Small intestine (tissue), 7 donors: Measurements from ENCODE around the gene UTP14C. TPM values are rescaled to one million over a fixed set of nuclear protein-coding genes. Genes with fewer than 3 reads are reported as not detected.
A peak's percentile ranks its signal among the peaks of the same experiment; 100 is the strongest.

ENCODE experiments used
- DNase-seq, 2 donors: peaks; one replicate each; pipeline versions ENCODE4 v3.0.0 to v3.0.0-alpha.2; 2013
- FAIRE-seq: peaks from 2 replicates; lab custom pipeline; 2012; peaks lifted over from hg19 to GRCh38; lab: Jason Lieb, UNC
- H3K27ac ChIP-seq, 3 donors: one replicate each; pipeline ENCODE4 v1.5.1; 2013; ENCODE audit warnings: low read length in 2 of 3, mild to moderate bottlenecking in 2 of 3, control low read depth in 1 of 3, inconsistent platforms in 1 of 3, low read depth in 1 of 3, moderate library complexity in 1 of 3
- H3K27me3 ChIP-seq, 3 donors: one replicate each; pipeline ENCODE4 v1.6.1; 2013; ENCODE audit warnings: low read length in 3 of 3, inconsistent platforms in 1 of 3; ENCODE audit not compliant: control insufficient read depth in 3 of 3, insufficient read depth in 3 of 3
- H3K36me3 ChIP-seq, 3 donors: one replicate each; pipeline ENCODE4 v1.6.1; 2013; ENCODE audit warnings: low read length in 3 of 3, inconsistent platforms in 1 of 3, low read depth in 1 of 3, mild to moderate bottlenecking in 1 of 3, moderate library complexity in 1 of 3; ENCODE audit not compliant: control insufficient read depth in 3 of 3, insufficient read depth in 2 of 3
- H3K4me1 ChIP-seq, 3 donors: one replicate each; pipeline ENCODE4 v1.6.1; 2013; ENCODE audit warnings: low read length in 2 of 3, inconsistent platforms in 1 of 3, low read depth in 1 of 3, mild to moderate bottlenecking in 1 of 3, moderate library complexity in 1 of 3; ENCODE audit not compliant: control insufficient read depth in 3 of 3, insufficient read depth in 2 of 3
- H3K4me3 ChIP-seq, 3 donors: one replicate each; pipeline ENCODE4 v1.5.1; 2013; ENCODE audit warnings: low read length in 3 of 3, control low read depth in 1 of 3, inconsistent platforms in 1 of 3, low read depth in 1 of 3, mild to moderate bottlenecking in 1 of 3, moderate library complexity in 1 of 3
- H3K9me3 ChIP-seq, 2 donors: one replicate each; pipeline ENCODE4 v1.6.1; 2013; ENCODE audit warnings: low read depth in 1 of 2, low read length in 1 of 2; ENCODE audit not compliant: control insufficient read depth in 2 of 2, insufficient read depth in 1 of 2
- WGBS, 3 donors: extraction: QIAGEN DNeasy Blood & Tissue Kit; methylation state at CpG; one replicate each; pipeline ENCODE4 v1.1.7; 2013; 5-methylcytosine and 5-hydroxymethylcytosine counted together
- polyA plus RNA-seq, 4 donors: library from polyadenylated mRNA; stranded (reverse) in 3 of 4; unstranded in 1 of 4; fragments of 200-250 nt in 3 of 4; fragments of 120-200 nt in 1 of 4; gene quantifications; one replicate each; pipeline versions ENCODE4 v1.2.1 to v1.2.3, GENCODE V29; 2013
- donor health status: healthy with polysubstance abuse.
- donor health status: control.
- donor health status: control.
- donor health status: Bipolar disorder and iron deficiency.
- donor health status: healthy.

Gene UTP14C
- polyA plus RNA-seq, 4 donors, result 2.2 to 22.2 (median 5.6) TPM

DNA sequence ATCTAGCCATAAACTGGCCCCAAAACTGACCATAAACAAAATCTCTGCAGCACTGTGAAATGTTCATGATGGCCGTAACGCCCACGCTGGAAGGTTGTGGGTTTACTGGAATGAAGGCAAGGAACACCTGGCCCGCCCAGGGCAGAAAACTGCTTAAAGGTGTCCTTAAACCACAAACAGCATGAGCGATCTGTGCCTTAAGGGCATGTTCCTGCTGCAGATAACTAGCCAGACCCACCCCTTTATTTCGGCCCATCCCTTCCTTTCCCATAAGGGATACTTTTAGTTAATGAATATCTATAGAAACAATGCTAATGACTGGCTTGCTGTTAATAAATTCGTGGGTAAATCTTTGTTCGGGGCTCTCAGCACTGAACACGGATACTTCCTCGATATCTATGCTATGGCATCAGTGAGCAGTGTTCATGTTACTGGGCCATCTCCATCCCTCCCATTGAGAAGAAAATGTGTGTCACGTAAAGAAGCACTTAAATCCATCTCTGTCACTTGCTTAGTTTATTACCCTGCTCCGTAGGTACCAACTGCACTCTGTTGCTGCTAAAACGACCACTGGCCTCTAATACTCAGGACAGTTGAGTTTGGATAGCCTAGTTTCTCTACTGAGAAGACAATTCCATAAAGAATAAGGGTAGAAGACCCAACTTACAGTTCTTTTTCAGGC is 18.5 kb upstream of the UTP14C start:
- WGBS, 3 donors, result 47 to 72% (median 57%) methylated on average over 13 of the region's 13 CpGs
- Histone ChIP-seq H3K27me3 (no peaks in the 10 kb centered on the region), H3K4me3 (peak overlapping the region in 2 of 3 donors; percentile 31 to 32), H3K9me3 (no peaks in the 10 kb centered on the region), H3K4me1 (peaks cover 0 to 54% (median 3%) of the 10 kb centered on the region in 3 donors), H3K36me3 (peaks cover 0 to 6% (median 0%) of the 10 kb centered on the region in 3 donors), H3K27ac (peak overlapping the region; percentile 52 to 81 (median 65))
- DNase-seq (peak in 1 of 2 donors; percentile 56), FAIRE-seq (no peak)

- Histone ChIP-seq H3K36me3 (peaks cover 0 to 6% (median 0%) of the 10 kb centered on the region in 3 donors), H3K27ac (peak overlapping the region; percentile 46 to 81 (median 50)), H3K4me3 (peak overlapping the region in 2 of 3 donors; percentile 31 to 32), H3K4me1 (peaks cover 0 to 50% (median 3%) of the 10 kb centered on the region in 3 donors), H3K27me3 (no peaks in the 10 kb centered on the region), H3K9me3 (no peaks in the 10 kb centered on the region)
- peak; percentile 77 to 82 for DNase-seq
- no peak for FAIRE-seq
- WGBS, 3 donors, result 46 to 69% (median 65%) methylated on average over 8 of the region's 8 CpGs
Observed at GRCh38 chr13:52006523-52007245, 17.8 kb upstream of the UTP14C start.

DNA sequence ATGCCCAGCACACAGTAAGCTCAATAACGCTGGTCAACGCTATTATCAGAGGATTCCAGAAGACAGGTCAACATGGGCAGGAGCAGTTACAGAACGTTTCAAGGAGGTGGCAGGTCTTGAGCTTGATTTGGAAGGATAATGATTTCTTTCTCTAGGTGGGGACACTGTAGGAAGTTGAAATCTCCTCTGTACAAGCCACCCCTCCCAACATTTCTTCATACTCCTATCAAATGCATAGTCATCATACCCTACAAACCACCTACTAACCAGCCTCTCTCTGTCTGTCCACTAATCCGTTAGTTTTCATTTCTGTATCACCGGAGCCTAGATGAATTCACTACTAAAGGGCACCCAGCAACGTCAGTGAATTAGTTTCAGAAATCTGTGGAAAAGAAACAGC is 14.5 kb upstream of the UTP14C start:
- FAIRE-seq (no peak), DNase-seq (no peak)
- H3K27ac ChIP-seq, result no peak overlapping the region
- H3K27me3 ChIP-seq, result no peaks in the 10 kb centered on the region
- peak overlapping the region in 2 of 3 donors; percentile 13 to 82 for H3K4me3 ChIP-seq
- H3K36me3 ChIP-seq, result peaks cover 0 to 4% (median 0%) of the 10 kb centered on the region in 3 donors
- 33 to 57% (median 45%) methylated on average over 6 of the region's 6 CpGs for WGBS, 3 donors
- peaks cover 0 to 25% (median 0%) of the 10 kb centered on the region in 3 donors for H3K4me1 ChIP-seq
- H3K9me3 ChIP-seq, result no peaks in the 10 kb centered on the region

DNA sequence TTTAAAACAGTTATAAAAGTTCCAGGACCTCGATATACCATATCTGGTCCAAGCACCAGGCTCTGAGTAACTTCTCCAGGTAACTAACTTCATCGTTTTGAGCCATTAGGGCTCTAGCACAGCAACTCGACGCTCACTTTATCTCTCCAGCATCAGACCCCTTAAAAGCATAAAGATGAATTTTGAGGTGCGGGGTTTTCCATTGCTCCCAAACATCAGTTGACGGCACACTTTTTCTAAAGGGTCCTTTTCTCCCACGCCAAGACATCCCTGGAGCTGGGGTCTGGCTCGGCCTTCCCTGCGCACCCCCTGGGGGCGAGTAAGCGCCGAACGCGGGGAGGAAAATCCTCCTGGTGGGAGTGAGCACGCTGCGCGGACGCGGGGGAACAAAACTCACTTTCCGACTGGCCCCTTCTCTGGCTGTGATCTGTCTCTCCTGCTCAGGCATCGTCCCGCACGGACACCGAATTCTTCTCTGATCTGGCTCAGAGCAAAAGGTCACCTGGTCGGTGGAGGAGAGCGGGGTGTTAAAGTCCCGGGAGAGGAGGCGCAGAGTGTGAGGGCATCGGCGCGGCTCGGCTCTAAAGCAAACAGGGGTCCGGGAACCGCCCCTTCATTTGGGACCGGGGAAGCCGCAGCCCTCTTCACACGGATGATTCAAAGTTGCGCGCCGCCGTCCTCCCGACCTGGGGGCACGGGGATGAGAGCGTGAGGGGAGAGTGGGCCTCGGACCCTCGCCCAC is 13.4 kb upstream of the UTP14C start, which contains the start of gene ATP7B:
Gene ATP7B, minus strand, starts transcription at position 561 of the 742 bp plus-strand sequence. Its CDS starts 113 bp downstream, at position 448.
- H3K4me3 ChIP-seq, result peak within 1 kb of the TSS; percentile 82 to 99 (median 88)
- FAIRE-seq, result no peak
- H3K36me3 ChIP-seq, result peaks cover 0 to 8% (median under 1%) of the 10 kb centered on the region in 3 donors
- WGBS, 3 donors, result 2 to 3% (median 2%) methylated on average over 42 to 46 of the region's 46 CpGs
- H3K4me1 ChIP-seq, result peaks cover 0 to 18% (median 0%) of the 10 kb centered on the region in 3 donors
- no peaks in the 10 kb centered on the region for H3K9me3 ChIP-seq
- no peaks in the 10 kb centered on the region for H3K27me3 ChIP-seq
- peak within 1 kb of the TSS; percentile 80 to 90 (median 86) for H3K27ac ChIP-seq
- DNase-seq, result peak; percentile 59 to 63

DNA sequence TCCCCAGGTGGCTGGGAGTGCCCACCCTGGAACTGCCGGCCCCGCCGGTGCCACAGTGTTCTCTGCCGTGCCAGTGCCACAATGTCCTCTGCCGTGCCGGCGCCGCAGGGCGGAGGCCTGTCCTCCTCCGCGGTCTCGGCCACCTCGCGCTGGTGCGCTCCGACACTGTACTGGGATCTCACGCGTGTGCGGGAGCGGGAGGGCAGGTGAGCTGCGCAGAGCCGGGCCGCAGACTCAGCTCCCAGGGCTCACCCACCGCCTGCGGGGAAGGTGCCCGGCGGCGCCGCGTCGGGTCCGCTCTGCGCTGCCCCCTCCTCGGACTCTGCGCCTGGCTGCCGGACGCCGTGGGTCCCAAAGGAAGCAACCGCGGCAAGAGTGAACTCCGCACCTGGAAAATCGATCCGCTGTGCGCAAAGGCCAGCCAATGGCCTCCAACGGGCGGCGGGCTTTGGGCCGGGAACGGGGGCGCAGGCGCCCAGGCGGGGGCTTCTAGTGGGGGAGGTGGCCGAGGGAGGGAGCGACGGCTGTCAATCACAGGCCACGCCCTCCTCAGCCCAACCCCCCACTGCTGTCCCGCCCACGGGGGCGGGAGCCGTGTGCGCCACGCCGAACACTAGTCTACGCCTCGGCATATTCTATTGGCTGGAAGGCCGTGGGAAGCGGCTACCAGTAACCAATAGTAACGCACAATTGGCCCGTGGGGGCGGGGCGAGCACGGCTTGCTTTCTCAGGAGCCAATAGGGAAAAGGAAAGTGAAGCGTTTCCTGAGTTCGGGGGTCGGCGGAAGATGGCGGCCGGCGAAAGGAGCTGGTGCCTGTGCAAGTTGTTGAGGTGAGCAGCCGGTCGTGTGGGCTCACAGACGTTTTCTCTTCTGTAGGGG is 12.6 kb upstream of the UTP14C start, which contains the start of gene ALG11:
Gene ALG11, plus strand, starts transcription at position 767 of the 880 bp plus-strand sequence. Its CDS starts 21 bp downstream, at position 788.
- 0 to 1% (median 0%) methylated on average over 80 to 82 of the region's 82 CpGs for WGBS, 3 donors
- FAIRE-seq (no peak), DNase-seq (peak; percentile 99 to 100)
- Histone ChIP-seq H3K4me1 (peaks cover 0 to 10% (median 0%) of the 10 kb centered on the region in 3 donors), H3K4me3 (peak within 1 kb of the TSS; percentile 82 to 99 (median 88)), H3K27me3 (no peaks in the 10 kb centered on the region), H3K36me3 (peaks cover 0 to 10% (median 2%) of the 10 kb centered on the region in 3 donors), H3K27ac (peak within 1 kb of the TSS; percentile 80 to 90 (median 86)), H3K9me3 (no peaks in the 10 kb centered on the region)

DNA sequence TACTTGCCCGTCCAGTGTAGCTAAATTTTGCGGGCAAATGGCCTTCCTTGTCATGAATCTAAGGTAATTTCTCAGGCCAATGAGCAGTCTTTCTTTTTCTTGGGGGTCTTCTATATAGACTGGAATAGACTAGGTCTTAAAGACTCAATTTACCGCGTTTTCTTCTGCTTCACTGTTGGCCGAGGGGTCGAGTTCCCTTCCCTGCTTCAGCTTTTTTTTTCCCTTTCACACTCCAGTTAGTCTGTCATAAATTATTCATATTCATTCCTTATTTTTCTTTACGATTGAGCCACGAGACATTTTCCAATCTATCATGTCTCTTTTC is 12.0 kb upstream of the UTP14C start:
- FAIRE-seq, result no peak
- Histone ChIP-seq H3K36me3 (peaks cover 0 to 11% (median 2%) of the 10 kb centered on the region in 3 donors), H3K27me3 (no peaks in the 10 kb centered on the region), H3K4me3 (peak overlapping the region; percentile 82 to 99 (median 86)), H3K9me3 (no peaks in the 10 kb centered on the region), H3K27ac (peak overlapping the region in 2 of 3 donors; percentile 75 to 86), H3K4me1 (peaks cover 0 to 4% (median 0%) of the 10 kb centered on the region in 3 donors)
- WGBS, 3 donors, result 0 to 1% (median 0%) methylated on average over 8 of the region's 8 CpGs
- no peak for DNase-seq

- no peak for FAIRE-seq
- no peaks in the 10 kb centered on the region for H3K27me3 ChIP-seq
- WGBS, 3 donors, result 96 to 98% (median 97%) methylated on average over 3 of the region's 3 CpGs
Observed at GRCh38 chr13:52016296-52016695, 8.2 kb upstream of the UTP14C start.

More at GRCh38 chr13:52016296-52016695, 8.2 kb upstream of the UTP14C start:
- H3K36me3 ChIP-seq, result peaks cover 0 to 18% (median 5%) of the 10 kb centered on the region in 3 donors
- no peak overlapping the region for H3K4me3 ChIP-seq
- no peaks in the 10 kb centered on the region for H3K4me1 ChIP-seq
- no peak for DNase-seq
- H3K27ac ChIP-seq, result no peak overlapping the region
- no peaks in the 10 kb centered on the region for H3K9me3 ChIP-seq
